NCI-H187 (cell line): Measurements from ENCODE around the gene KCNK6.

Source experiments
- DNase-seq, 2 experiments: peaks; one replicate each; lab custom pipeline; 2025; lab: John Stamatoyannopoulos, UW

The KCNK6 gene

DNA sequence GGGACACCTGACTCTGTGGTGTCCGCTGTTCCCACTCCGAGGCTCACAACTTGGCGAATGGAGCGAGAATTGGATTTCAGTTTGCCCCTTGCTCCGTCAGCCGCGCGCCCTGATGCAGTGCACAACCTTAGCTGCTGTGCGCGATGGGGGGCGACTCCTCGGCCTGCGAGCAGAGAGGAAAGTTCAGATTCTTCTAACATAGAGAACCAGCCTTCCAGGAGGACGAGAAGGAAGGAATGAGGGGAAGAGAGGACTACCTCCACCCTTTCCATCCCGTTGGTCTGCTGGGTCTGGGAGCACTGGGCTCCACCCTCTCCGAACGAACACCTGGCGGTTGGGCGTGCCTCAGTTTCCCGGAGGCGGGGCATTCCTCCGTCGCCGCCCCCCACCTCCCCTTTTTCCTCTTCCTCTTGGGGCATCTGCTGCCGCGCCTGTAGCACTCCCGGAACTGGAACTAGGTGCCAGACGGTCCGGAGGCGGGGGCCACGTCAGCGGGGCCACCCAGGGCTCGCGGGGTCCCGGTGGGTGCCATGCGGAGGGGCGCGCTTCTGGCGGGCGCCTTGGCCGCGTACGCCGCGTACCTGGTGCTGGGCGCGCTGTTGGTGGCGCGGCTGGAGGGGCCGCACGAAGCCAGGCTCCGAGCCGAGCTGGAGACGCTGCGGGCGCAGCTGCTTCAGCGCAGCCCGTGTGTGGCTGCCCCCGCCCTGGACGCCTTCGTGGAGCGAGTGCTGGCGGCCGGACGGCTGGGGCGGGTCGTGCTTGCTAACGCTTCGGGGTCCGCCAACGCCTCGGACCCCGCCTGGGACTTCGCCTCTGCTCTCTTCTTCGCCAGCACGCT, at the start of gene KCNK6:
Gene KCNK6, plus strand, starts transcription at position 425 of the 838 bp plus-strand sequence. Its CDS starts 106 bp downstream, at position 531.
- no peak for DNase-seq

DNA sequence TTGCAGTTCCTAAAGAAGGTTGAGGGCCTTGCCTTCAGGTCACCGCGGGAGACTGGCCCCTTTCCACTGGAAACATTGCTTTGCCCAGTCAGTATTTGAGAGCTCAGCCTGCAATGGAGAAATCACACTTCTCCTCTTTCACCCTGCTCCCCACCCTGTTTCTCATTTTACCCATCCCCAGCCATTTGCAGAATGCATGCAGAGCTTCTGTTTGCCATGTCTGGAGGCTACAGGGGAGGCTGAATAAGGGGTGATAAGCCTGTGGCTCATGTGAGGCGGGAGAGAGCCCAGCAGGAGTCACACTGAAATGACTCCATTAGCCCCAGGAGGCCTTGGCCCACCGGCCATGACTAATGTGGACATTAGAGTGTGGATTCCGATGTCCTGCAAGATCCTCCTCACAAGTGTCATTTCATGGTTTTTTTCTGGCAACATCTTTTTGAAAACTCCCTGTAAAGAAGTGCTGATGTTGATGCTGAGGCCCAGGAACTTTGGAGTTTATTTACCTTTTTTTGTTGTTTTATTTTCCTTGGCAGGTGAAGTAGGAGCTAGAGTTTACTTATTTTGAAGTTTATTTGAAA, 49.0 kb upstream of the KCNK6 start:
- DNase-seq = no peak

DNA sequence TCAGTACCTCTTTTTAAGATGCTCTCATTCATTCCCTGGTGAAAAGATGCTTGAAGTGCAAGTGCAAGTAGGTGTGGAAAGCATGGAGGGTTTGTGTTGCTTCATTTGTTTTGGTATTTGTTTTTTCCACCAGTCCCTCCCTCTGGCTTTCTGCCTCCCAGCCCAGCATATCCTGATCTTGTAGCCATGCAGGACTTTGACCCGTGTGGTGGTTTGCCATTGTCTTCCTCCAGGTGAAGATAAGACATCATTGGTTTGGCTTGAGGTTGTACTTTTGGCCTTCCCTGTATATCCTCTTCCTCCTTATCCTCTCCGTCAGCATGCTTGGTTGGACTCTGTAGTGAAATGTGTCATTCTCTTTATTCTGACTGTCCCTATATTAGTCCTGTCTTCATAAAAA, 46.1 kb upstream of the KCNK6 start:
- no peak for DNase-seq

DNA sequence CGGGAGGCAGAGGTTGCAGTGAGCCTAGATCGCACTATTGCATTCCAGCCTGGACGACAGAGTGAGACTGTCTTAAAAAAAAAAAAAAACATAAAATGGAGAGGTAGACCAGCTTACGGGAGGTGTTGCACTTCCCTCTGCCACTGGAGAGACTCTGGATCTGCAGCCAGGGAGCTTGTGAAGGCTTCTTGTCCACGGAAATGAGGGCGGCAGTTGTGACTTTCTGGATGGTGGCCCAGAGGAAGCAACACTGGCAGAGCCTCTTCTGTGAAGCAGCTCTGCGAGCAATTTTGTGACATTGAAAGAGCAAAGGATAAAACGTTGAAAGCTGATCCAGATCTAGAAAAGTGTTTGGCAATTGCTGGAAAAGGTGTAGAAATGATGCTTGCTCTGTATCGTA, 44.9 kb upstream of the KCNK6 start:
- no peak for DNase-seq

DNA sequence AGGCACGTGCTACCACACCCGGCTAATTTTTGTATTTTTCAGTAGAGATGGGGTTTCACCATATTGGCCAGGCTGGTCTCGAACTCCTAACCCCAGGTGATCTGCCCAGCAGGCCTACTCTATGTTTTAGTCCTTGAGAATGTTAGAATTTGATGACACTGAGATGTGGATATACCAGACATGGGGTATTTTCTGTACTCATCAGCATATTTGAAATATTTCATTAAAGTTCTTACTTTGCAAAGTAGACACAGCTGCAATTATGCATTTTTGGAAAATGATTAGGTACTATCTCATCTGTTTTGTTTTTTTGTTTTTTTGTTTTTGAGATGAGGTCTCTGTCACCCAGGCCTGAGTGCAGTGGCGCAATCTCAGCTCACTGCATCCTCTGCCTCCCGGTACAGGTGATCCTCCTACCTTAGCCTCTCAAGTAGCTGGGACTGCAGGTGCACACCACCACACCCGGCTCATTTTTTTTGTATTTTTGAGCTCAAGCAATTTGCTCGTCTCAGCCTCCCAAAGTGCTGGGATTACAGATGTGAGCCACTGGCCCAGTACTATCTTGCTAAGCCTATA, 42.6 kb upstream of the KCNK6 start:
- DNase-seq = no peak

DNA sequence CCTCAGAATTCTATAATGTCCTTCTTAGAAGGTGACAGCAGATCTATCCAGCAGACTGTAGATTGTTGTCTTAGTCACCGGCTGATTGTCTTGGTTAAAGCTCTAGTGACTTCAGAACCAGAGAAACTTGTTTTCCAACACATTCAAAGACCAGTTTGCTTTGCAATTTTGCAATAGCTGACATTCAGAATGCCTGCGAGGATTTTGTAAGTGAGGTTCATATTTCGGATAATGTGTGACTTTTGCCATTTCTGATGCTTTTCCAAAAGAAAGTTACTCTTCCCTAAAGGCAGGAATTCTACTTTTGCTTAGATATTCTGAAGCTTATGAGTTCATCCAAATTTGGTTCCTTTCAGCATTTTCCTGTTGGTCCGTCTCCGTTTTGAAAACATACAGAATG, 42.1 kb upstream of the KCNK6 start:
- no peak for DNase-seq

DNA sequence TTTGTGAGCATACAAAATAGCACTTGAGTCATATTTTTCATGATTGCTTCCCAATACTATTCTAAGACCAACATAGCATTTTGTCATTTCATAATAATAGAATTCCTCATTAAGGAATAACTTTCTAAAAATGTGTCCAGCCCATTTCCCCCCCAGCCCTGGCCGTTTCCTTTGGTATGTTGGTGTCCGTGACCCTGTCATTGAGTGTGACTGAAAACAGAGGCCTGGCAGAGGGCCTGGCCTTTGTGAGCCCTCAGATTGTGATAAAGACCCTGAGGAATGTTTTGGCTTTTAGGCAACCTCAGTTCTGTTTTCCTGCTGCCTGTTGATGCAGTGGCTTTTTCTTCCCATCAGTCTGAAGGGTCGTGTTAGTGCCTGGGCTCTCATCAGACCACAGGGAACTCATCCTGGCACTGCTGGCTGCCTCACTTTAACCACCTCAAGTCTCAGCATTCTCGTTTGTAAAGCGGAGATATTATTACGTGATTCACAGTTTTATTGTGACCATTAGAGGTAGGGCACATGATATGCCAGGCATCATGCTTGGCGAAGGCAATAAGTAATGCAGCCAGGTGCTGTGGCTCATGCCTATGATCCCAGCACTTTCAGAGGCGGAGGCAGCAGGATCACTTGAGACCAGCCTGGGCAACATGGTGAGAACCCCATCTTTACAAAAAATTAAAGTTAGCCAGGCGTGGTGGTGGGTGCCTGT, 41.5 kb upstream of the KCNK6 start:
- no peak for DNase-seq

DNA sequence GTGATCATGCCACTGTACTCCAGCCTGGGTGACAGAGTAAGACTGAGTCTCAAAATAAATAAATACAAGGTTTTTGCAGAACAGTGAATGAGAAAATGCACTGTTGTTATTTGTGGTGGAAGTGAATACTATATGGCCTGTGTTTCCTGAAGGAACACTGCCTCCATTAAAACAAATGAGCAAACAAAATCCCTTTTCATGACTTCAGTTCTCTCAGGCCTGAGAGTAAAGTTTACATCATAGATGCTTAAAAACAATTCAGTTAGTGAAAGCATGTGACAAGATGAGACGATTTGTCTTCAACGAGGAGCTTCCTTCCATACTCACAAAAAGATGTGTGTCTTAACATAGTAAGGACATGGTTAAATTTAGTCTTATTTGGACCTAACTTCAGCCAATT, 40.9 kb upstream of the KCNK6 start:
- DNase-seq = no peak

DNA sequence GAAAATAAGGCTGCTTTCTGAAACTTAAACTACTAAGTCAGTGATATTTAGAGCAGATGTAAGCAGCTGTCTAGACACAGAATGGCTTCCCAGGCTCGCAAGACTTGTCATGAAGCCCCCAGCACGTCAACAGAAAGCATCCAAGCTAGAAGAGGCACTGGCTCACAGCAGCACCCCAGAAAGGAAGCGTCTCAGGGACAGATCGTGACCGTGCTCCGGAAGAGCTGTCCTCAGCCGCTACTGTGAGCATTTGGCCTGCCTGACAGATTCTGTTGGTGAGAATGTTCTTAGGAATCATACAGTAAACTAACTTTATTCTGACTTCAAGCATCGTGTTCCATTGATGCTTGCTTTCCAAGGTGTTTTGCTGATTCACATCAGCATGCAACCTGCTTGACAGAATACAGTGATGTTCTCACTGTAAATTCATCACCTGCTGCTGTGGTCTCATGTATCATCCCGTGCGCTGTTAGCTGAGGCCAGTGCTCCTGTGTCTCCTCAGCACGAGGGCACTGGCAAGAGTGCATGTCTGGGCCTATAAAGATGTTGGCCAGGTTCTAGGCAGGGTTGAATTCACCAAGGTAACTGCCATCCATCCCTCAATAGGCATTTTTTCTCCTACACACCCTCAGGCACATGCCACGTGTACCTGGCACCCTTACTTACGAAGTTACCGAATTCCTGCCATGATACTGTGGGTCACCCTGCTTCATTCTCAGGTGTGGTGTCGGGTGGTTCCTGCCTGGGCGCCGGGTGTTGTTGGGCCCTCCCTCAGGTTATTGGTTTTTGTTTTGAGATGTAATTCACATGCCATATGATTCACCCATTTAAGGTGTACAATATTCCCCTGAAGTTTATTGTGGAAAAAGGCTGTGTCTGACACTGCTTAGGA, 39.4 kb upstream of the KCNK6 start:
- no peak for DNase-seq

DNA sequence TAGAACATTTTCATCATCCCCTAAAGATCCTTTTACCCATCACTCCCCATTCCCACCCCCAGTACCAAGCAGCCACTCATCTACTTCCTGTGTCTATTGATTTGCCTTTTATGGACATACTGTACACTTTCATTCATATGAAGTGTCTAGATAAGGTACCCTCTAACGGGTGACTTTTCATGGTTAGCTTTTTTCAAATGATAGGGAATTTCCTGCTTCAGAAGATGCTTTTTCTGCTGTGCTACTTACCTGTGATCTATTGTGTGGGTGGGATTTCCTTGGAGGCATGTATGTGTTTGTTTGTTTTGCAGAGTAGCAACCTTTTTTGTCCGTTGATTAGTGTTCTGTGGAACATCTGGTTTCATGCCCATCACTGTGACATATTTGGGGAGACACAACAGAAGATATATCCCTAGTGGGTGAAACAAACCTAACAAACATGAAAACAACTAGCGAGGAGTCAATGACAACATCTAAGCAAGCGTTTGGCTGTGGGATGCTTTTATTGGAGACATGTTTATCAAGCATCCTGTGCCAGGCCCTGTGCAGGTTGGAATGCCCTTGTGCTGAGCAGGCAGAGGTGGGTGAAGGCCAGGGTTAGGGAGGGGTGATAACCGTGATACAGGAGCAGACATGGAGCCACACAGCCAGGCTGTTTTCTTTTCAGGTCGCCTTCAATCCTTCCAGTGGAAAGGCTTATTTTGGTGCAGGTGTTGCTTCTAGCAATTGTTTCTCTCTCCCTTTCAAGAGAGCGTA, 37.7 kb upstream of the KCNK6 start:
- no peak for DNase-seq

DNA sequence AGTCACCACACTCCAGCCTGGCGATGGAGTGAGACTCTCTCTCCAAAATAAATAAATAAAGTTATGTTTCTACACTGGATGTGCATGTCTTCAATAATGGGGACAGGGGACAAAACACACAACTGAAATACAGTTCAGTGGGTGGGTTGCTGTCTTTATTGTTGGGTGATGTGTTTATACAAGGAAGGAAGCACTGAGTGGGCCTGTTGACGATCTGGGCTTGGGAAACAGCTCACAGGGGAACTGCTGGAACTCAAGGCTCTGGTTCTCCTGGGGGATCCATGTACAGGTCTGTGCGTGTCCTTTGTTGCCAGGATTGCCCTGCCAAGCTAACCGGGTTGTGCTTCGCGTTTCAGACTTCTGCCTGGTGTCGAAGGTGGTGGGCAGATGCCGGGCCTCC, 36.4 kb upstream of the KCNK6 start:
- no peak for DNase-seq

DNA sequence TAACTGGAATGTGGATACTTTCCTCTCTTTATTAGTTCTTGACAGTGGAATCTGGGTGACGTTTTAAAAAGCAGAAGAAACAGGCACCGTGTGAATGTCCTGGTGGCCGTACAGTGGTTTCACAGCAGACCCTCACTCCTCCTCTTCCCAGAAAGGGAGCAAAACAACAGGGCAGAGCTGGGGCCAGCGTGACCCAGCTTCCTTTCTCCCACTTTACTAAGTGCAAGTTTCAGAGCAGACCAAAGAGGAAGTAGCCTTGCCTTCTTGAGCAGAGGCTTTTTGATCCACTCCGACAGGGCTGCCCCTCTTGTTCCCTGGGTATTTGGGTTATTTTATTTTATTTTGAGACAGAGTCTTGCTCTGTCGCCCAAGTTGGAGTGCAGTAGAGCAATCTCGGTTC, 35.2 kb upstream of the KCNK6 start:
- no peak for DNase-seq

DNA sequence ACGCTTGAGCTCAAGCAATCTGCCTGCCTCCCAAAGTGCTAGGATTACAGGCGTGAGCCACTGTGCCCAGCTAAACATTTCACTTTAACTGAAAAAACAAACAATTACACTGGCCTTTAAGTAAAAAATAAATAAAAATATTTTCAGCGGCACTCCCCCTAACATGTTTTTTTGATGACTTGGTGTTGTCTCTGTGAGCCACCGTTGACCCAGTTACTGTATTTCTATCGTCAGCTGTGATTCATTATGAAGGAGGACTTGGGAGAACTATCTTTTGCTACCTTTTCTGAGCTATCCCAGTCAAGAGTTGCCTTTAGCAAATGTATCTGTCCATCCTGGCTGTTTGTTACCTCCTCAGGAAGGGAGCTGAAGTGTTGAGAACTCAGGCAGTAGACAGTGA, 34.1 kb upstream of the KCNK6 start:
- no peak for DNase-seq

DNA sequence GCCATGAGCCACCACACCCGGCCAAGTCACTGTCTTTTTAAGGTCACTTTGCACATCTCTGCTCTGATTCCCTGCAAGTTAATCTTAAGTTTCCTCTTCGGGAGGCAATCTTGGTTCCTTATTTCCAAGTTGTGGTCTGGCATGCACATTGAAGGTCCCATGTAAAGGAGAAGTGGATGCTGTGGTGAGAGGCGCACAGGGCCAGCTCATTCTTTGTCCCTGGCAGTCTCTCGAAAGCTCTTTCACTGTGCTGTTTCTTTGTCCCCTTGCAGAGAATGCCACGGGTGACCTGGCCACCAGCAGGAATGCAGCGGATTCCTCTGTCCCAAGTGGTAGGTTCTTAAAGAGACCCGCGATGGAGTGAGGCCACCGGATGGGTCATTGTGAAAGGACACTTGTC, 32.0 kb upstream of the KCNK6 start:
- DNase-seq = no peak

DNA sequence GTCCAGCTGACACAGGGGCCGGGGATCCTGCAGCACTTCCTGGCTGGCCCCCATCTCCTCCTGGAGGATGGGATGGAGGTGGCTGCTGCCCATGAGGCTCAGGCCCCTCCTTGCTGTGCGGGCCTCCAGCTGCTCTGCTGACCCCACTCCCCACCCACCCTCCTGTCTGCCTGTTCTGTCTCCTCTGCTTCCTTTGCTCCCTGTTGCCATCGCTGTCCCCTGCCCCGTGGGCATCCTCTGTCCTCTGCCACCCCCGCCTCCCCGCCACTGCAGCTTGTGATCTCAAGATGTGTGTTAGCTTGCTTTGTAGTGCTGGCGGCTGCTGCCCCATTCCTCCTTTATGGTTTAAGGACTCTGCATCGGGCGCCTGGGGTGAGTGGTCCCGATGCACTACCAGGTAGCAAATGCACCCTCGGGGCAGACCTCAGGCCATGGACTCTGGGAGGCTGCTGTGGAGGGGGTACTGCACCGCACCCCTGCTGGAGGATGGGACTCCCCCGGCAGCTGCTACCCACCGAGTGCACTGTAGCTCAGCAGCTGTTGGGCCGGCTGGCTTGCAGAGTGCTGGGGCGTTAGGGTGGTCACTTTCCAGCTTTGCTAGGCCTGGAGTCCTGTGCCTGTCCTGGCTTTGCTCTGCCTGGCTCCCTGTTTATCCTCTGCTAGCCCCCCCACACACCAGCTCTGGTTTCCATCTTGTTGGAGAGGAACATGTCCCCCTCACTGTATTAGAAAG, 31.4 kb upstream of the KCNK6 start:
- DNase-seq = no peak

DNA sequence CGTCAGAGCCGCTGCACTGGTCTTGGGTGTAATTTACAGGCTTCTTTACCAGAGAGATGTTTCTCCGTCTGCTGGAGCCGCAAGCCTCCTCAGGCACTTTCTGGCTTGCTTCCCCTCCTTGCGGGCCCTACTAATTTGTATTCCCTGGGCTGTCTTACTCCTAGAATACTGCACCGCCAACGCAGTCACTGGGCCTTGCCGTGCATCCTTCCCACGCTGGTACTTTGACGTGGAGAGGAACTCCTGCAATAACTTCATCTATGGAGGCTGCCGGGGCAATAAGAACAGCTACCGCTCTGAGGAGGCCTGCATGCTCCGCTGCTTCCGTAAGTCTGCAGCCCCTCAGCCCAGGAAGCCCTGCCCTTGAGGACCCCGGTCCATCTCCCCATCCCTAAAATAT, 29.7 kb upstream of the KCNK6 start:
- no peak for DNase-seq

DNA sequence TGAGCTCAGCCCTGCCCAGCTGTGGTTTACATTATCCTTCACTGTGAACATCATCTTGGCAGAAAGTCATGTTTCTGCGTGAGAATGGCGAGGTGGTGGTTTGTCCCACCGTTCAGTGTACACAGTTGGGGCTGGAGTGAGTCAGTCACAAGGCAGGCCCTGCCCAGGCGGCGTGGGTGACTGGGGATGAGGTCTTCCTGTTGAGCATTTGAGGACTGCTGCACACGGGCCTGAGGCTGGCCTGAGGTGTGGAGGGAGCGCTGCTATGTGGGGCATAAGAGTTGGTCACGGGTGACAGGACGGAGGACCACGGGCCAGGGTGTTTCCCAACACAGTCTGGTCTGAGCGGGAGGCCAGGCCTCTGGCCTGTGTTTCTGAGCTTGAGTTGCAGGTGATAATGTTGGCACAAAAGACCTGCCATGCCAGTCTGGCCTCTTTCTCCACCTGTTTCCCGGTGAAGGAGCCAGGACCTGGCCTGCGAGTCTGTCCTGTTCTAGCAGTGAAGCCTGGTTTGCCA, 29.0 kb upstream of the KCNK6 start:
- DNase-seq = no peak

DNA sequence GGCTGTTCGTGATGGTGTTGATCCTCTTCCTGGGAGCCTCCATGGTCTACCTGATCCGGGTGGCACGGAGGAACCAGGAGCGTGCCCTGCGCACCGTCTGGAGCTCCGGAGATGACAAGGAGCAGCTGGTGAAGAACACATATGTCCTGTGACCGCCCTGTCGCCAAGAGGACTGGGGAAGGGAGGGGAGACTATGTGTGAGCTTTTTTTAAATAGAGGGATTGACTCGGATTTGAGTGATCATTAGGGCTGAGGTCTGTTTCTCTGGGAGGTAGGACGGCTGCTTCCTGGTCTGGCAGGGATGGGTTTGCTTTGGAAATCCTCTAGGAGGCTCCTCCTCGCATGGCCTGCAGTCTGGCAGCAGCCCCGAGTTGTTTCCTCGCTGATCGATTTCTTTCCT, 27.8 kb upstream of the KCNK6 start:
- no peak for DNase-seq

DNA sequence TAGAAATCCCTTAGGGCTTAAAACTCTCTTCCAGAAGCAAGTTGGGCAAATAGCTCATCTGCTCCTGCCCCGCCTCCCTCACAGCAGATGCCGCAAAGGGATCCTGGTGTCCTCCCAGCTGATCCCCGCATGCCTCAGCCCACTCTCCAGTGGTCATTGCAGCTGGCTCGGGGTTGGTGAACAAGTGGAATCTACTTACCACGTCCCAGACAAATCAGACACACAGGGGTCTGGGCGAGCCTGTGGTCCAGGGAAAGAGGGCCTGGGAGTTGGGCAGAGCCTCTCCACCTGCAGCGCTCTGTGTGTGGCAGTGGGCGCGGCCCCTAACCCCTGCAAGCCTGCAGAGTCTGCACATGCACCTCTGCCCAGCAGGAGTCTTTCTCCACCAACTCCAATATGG, 26.4 kb upstream of the KCNK6 start:
- DNase-seq = no peak

DNA sequence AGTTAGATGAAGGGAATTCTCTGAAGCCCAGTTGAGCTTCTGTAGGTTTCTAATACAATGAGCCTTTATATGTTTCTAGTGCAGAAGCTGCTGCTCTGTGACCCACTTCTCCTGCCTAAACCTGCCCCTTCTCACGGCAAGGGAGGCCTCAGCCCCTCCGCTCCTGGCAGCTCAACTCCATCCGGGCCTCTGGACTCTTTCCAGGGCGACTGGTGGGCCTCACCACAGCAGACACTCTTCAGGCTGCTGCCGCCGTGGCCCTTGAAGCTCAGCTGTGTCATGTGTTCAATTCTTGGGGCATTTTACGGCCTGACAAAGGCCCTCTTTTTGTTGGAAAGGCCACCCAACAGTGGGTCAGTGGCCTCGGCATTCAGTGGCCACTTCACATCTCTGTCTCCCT, 25.6 kb upstream of the KCNK6 start:
- no peak for DNase-seq
